ENCODE results near the gene ABCA8.
A peak's percentile ranks its signal among the peaks of the same experiment; 100 is the strongest.

ABCA8 gene

GRCh38 chr17:68943123-68943811 lies 11.9 kb downstream of the ABCA8 start:
- no peak for DNase-seq

DNA sequence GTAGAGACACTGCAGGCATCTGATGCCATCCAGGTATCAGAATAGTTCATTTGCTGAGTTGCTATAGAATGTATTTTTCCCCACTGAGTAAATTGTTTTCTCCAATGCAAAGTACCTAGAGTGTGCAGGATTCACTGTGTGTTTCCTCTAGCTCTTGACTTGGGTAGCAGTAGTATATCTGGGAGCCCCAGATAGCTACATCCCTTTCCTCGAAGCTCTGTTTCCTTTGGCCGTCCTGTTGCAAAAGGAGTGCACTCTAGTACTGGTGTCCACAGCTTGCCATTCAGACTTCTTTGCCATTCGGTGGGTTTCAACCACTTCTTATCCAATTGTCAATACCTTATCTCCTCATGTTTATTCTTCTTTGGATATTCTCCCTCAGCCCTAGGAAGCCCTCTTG lies 12.8 kb downstream of the ABCA8 start:
- no peak for DNase-seq

- DNase-seq = no peak
These were observed 13.4 kb downstream of the ABCA8 start for GRCh38 chr17:68941761-68942160.

DNA sequence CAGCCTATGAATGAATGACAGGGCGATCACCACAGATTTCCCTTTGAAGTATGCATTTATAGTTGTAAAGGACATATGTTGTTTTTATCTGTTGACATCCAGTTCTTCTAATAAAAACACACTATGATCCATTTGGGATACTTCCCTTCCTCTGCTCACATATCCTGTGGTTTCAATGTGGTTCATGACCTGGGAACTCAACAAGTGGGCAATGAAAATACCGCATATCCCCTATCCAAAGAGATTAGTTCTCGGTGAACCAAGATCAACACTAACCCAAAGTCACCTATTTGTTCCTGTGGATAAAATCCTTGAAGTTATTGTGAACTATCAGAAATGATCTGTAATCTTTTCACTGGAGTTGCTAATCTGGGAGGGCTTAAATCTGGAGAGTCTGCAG lies 16.0 kb downstream of the ABCA8 start:
- DNase-seq = no peak

- DNase-seq = no peak
These were observed 17.2 kb downstream of the ABCA8 start for GRCh38 chr17:68937890-68938514.

DNA sequence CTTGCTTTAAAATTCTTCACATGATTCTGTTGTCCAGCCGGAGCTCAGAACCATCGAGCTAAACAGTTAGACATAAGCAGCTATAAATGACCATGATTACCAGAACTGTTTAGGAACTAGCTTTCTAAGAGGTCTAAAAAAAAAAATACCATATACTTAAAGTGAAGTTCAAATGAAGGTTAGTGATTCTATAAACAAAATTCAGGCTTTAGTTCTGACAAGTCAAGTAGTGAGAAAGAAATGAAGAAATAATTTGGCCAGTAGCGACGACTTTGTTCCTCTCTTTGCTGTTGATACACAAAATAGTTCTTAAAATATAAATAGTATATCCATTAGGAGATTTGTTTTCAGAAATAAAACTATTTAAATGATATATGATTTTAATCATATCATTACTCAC lies 27.7 kb downstream of the ABCA8 start:
- DNase-seq = no peak

- no peak for DNase-seq
These were observed 30.1 kb downstream of the ABCA8 start for GRCh38 chr17:68924793-68925720.

- no peak for DNase-seq
These were observed 44.3 kb downstream of the ABCA8 start for GRCh38 chr17:68910789-68911431.

GRCh38 chr17:68910251-68910705 lies 44.9 kb downstream of the ABCA8 start:
- no peak for DNase-seq

GRCh38 chr17:68909066-68909465 lies 46.1 kb downstream of the ABCA8 start:
- peak; percentile 81 for DNase-seq

DNA sequence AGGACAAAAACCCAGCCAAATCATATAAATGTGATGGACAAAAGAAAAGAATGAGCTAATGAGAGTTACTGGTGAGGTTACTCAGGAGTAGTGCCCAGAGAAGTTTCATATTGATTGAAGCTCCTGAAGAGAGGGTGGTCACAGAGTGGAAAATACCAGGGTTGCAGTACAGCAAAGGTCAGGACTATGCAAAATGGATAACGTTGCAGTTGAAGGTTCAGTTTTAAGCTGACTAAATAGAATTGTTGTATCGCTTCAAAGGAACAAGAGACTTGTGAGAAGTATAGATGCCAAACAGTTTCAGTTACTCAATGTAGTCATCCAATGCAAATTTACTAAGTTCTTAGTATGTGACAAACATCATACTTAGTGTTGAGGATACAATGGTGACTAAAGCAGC lies 47.1 kb downstream of the ABCA8 start:
- no peak for DNase-seq

GRCh38 chr17:68906638-68907037 lies 48.6 kb downstream of the ABCA8 start:
- DNase-seq = no peak

DNA sequence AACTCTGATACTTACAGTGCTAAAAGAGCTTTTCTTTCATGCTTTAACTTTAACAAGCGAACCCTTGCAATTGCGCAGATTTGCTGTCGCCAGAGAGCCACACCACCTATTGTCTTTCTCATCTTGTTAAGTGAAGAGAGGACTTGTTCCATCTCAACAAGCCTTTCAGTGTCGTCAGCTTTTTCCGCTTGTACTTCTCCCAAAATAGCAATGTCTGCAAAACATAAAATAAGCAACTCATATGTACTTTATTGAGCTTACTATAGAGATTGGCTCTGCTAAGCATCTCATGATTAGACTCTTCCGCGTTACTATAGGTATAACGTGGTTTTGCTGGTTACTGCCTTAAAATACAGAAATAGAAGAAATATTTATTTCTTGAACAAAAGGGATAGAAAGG lies 51.9 kb downstream of the ABCA8 start:
- DNase-seq = no peak

DNA sequence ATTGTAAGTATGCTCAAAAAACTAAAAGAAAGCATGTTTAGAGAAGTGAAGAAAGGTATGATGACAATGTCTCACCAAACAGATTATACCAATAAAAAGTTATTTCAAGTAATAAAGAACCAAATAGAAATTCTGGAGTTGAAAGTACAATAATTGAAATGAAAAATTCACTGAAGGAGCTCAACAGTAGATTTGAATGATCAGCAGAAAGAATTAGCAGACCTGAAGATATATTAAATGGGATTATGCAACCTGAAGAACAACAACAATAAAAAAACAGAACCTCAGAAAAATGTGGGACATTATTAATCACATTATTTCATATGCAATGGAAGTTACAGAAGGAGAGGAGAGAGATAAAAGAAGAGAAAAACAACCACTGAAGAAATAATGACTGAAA lies 57.6 kb downstream of the ABCA8 start:
- no peak for DNase-seq

GRCh38 chr17:68892658-68893057 lies 62.5 kb downstream of the ABCA8 start:
- no peak for DNase-seq

- DNase-seq = no peak
These were observed 63.0 kb downstream of the ABCA8 start for GRCh38 chr17:68892193-68892592.

- no peak for DNase-seq
These were observed 68.8 kb downstream of the ABCA8 start for GRCh38 chr17:68886401-68886800.

- no peak for DNase-seq
These were observed 70.3 kb downstream of the ABCA8 start for GRCh38 chr17:68884888-68885287.

DNA sequence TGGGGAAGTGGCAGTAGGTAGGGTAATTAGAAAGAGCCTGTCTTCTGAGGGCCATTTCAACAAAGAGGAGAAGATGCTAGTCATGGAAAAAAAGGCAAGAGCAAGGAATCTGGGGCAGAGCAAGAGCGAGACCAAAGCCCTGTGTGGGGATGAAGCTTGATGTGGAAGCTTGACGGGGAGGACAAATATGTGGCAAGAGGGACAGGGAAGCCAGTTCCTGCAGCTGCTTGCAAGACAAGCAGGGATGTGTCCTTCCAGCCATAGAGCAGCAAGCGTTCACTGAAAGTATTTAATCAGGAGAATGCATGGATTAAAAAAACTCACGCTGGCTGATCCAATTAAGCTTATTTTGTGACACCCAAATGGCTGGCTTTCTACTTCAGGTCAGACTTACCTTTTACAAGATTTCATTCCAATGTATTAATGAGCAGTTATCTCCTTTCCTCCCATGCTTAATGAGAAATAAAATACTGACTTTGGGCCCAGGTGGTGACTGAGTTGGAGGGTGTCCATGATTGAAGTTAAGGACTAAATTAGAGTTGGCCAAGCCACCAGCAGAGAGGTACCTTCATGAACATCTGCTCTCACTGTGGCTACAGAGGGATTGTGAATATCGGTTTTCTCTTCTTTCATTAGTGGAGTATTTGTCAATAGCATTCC lies 76.8 kb downstream of the ABCA8 start:
- DNase-seq = no peak

DNA sequence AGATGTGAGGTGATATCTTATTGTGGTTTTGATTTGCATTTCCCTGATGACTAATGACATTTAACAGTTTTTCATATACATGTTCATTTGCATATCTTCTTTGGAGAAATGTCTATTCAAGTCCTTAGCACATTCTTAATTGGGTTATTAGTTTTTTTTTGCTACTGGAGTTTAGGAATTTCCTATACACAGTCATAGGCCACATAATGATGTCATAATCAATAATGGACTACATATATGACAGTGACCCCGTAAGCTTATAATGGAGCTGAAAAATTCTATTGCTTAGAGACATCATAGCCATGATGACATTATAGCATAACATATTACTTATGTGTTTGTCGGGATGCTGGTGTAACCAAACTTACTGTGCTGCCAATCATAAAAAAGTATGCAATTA lies 83.7 kb downstream of the ABCA8 start:
- DNase-seq = no peak

GRCh38 chr17:68870976-68871375 lies 84.2 kb downstream of the ABCA8 start:
- DNase-seq = no peak

GRCh38 chr17:68870161-68870826 lies 84.9 kb downstream of the ABCA8 start:
- DNase-seq = no peak
